ENCODE measurements around the gene PHF19.

DNA sequence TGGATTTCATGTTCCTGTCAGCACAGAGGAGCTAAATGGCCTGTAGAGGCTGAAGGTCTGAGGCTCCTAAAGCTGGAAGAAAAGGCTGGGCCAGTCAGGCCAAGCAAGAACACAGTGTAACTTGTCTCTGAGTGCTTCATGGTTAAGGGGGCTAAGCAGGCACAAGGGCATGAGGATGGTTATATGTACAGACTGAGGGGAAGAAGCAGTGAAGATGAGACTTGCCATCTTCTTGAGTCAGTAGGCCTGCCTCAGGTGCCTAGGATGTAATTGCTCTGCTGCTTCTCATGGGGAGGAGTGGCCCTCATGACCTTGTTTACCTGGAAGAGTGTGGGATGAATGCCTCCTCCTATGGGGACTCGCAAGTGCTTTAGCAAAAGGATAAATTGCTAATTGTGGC lies 25.5 kb downstream of the PHF19 start:
- TF ChIP-seq RFX5 (IDR thresholded peaks at IDR 0.05; ENCODE audit: borderline replicate concordance, low read depth, low read length) (no peak), POLR2A (IDR thresholded peaks at IDR 0.05; ENCODE audit: control extremely low read depth in 1 of 2, low read depth in 2 of 2, low read length in 2 of 2) (no peak), JUN (IDR thresholded peaks at IDR 0.05; ENCODE audit: low read depth, low read length) (no peak), ATF3 (IDR thresholded peaks at IDR 0.05; ENCODE audit: insufficient read depth, low read depth, low read length) (no peak), CHD1 (IDR thresholded peaks at IDR 0.05; ENCODE audit: low read depth, low read length) (no peak), RNF2 (IDR thresholded peaks at IDR 0.05; ENCODE audit: borderline replicate concordance, low read depth, low read length, missing control alignments, poor library complexity, severe bottlenecking) (no peak), FOSL1 (IDR thresholded peaks at IDR 0.05; ENCODE audit: insufficient read depth, low read depth, low read length) (no peak), RAD21 (IDR thresholded peaks at IDR 0.05 in 1 of 2, conservative IDR thresholded peaks at IDR 0.05 in 1 of 2; ENCODE audit: low read depth in 2 of 2, low read length in 2 of 2) (no peak), CREB1 (IDR thresholded peaks at IDR 0.05) (no peak), POLR2AphosphoS5 (IDR thresholded peaks at IDR 0.05; ENCODE audit: low read depth, low read length) (no peak), EGR1 (IDR thresholded peaks at IDR 0.05; ENCODE audit: borderline replicate concordance, low read depth, low read length) (no peak)
